ENCODE data around the gene UNKL. TPM values are rescaled to one million over a fixed set of nuclear protein-coding genes. Genes with fewer than 3 reads are reported as not detected.

UNKL gene
- total RNA-seq, 1 donor from 2014 or later, result 144 TPM

- TF ChIP-seq CTCF (IDR thresholded peaks at IDR 0.05), result no peak
- no peak for DNase-seq (ENCODE audit: low spot score in 2 of 2)
- H3K9me3 ChIP-seq, result no peaks in the 10 kb centered on the region
- H3K36me3 ChIP-seq, result no peaks in the 10 kb centered on the region
- H3K27me3 ChIP-seq, result no peaks in the 10 kb centered on the region
- peaks cover 0 to 8% of the 10 kb centered on the region in 2 donors for H3K4me1 ChIP-seq
- H3K27ac ChIP-seq, result no peak overlapping the region
- intact Hi-C loops (cut with DNase I), result no loop called here
- H3K4me3 ChIP-seq, result no peak overlapping the region
These were observed 72.7 kb downstream of the UNKL start for GRCh38 chr16:1341495-1342420.

- intact Hi-C loops (cut with DNase I), result no loop called here
- no peak for TF ChIP-seq CTCF (IDR thresholded peaks at IDR 0.05)
- Histone ChIP-seq H3K4me1 (peaks cover 0 to 8% of the 10 kb centered on the region in 2 donors), H3K36me3 (no peaks in the 10 kb centered on the region), H3K27me3 (no peaks in the 10 kb centered on the region), H3K9me3 (no peaks in the 10 kb centered on the region), H3K27ac (no peak overlapping the region), H3K4me3 (no peak overlapping the region)
- DNase-seq (ENCODE audit: low spot score in 2 of 2), result no peak
These were observed 73.6 kb downstream of the UNKL start for GRCh38 chr16:1340730-1341494.

DNA sequence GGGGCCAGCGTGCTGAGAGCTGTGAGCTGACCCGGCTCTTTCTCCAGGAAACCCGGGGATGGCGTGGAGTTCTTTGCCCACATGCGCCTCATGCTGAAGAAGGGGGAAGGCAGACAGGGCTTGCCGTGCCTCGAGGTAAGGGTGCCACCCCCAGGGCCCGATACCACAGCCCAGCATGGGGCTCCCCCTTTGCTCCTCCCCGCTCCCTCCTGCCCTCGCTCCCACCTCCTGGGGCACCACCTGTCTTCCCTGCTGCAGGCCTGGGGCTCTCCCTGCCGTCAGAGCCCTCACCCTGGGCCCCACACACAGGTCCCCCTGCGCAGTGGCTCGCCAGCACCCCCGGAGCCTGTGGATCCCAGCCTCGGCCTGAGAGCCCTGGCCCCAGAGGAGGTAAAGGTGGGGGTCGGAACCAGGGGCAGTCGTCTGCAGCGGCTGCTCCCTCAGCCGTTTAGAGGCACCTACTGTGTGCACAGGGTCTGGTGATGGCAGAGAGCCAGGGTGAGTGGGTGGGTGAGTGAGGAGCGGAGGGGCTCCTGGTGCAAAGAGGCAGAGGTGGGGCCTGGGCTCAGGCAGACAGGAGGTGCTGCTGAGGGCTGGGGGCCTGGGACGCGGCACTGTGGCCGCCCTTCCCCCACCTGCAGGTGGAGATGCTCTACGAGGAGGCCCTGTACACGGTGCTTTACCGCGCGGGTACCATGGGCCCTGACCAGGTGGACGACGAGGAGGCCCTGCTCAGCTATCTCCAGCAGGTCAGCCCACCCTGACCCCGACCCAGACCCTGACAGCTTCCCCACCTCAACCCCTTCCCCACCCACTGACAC lies 75.4 kb downstream of the UNKL start:
- H3K36me3 ChIP-seq, result no peaks in the 10 kb centered on the region
- H3K4me1 ChIP-seq, result peaks cover 0 to 10% of the 10 kb centered on the region in 2 donors
- no peak for TF ChIP-seq CTCF (IDR thresholded peaks at IDR 0.05)
- no peak for DNase-seq (ENCODE audit: low spot score in 2 of 2)
- no peak overlapping the region for H3K4me3 ChIP-seq
- no peaks in the 10 kb centered on the region for H3K9me3 ChIP-seq
- intact Hi-C loops (cut with DNase I), result no loop called here
- peaks cover 11% of the 10 kb centered on the region for H3K27me3 ChIP-seq
- no peak overlapping the region for H3K27ac ChIP-seq

- Histone ChIP-seq H3K4me1 (peaks cover 3 to 14% of the 10 kb centered on the region in 2 donors), H3K27ac (no peak overlapping the region), H3K9me3 (no peaks in the 10 kb centered on the region), H3K4me3 (no peak overlapping the region), H3K36me3 (no peaks in the 10 kb centered on the region), H3K27me3 (peaks cover 19% of the 10 kb centered on the region)
- no peak for TF ChIP-seq CTCF (IDR thresholded peaks at IDR 0.05)
- no peak for DNase-seq (ENCODE audit: low spot score in 2 of 2)
- intact Hi-C loops (cut with DNase I), result no loop called here
These were observed 76.3 kb downstream of the UNKL start for GRCh38 chr16:1338119-1338730.

GRCh38 chr16:1337486-1337885 lies 77.0 kb downstream of the UNKL start:
- Histone ChIP-seq H3K36me3 (no peaks in the 10 kb centered on the region), H3K4me3 (no peak overlapping the region), H3K4me1 (peaks cover 3 to 10% of the 10 kb centered on the region in 2 donors), H3K9me3 (no peaks in the 10 kb centered on the region), H3K27ac (no peak overlapping the region), H3K27me3 (peaks cover 21% of the 10 kb centered on the region)
- intact Hi-C loops (cut with DNase I), result no loop called here
- no peak for TF ChIP-seq CTCF (IDR thresholded peaks at IDR 0.05)
- DNase-seq (ENCODE audit: low spot score in 2 of 2), result no peak

Data from ascending aorta (tissue), 2 donors.